ENCODE measurements around the gene PLCB4.

PLCB4 gene

GRCh38 chr20:9389346-9389745 is 320.5 kb downstream of the PLCB4 start:
- DNase-seq (ENCODE audit: low read depth in 1 of 2, low spot score in 1 of 2): no peak

DNA sequence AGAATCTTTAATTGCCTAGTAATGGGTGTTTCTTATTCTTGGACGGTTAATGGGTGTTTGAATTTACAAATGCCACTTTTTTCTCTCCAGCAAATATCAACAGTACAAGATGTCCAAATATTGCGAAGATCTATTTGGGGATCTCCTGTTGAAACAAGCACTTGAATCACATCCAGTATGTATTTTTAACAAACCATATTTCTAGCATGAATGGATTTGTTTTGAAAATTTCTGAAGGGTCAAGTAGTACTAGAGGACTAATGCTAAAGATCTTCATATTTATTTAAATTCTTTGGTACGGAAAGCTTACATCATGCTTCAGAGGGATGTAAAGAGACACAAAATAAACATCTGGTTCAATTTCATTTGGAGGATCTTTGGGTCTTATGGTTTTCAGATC is 321.6 kb downstream of the PLCB4 start:
- no peak for DNase-seq (ENCODE audit: low read depth in 1 of 2, low spot score in 1 of 2)

GRCh38 chr20:9392892-9393857 is 324.3 kb downstream of the PLCB4 start:
- DNase-seq (ENCODE audit: low read depth in 1 of 2, low spot score in 1 of 2): no peak

GRCh38 chr20:9395971-9396370 is 327.1 kb downstream of the PLCB4 start:
- no peak for DNase-seq (ENCODE audit: low read depth in 1 of 2, low spot score in 1 of 2)

GRCh38 chr20:9397928-9398327 is 329.0 kb downstream of the PLCB4 start:
- no peak for DNase-seq (ENCODE audit: low read depth in 1 of 2, low spot score in 1 of 2)

- DNase-seq (ENCODE audit: low read depth in 1 of 2, low spot score in 1 of 2): no peak
These were observed 330.0 kb downstream of the PLCB4 start for GRCh38 chr20:9398882-9399281.

- no peak for DNase-seq (ENCODE audit: low read depth in 1 of 2, low spot score in 1 of 2)
These were observed 330.4 kb downstream of the PLCB4 start for GRCh38 chr20:9399322-9399721.

GRCh38 chr20:9400171-9401025 is 331.5 kb downstream of the PLCB4 start:
- no peak for DNase-seq (ENCODE audit: low read depth in 1 of 2, low spot score in 1 of 2)

GRCh38 chr20:9401371-9401770 is 332.5 kb downstream of the PLCB4 start:
- DNase-seq (ENCODE audit: low read depth in 1 of 2, low spot score in 1 of 2): no peak

DNA sequence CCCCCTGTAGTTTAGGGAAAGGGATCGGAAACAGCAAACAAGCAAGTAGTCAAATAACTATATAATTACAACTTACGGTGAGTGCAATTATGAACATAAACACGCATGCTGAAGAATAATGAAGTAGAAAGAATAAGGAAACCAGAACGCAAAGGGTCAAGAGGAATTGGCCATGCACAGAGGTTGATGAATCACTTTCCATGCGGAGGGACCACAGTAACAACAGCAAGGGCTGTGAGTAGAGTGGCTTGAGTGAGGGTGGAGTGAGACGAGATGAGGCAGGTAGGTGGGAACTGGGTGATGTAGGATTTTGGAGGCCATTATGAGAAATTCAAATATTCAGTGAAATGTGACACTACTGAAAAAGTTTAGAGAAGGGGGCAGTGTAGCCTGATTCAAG is 333.3 kb downstream of the PLCB4 start:
- DNase-seq (ENCODE audit: low read depth in 1 of 2, low spot score in 1 of 2): no peak

- no peak for DNase-seq (ENCODE audit: low read depth in 1 of 2, low spot score in 1 of 2)
These were observed 333.7 kb downstream of the PLCB4 start for GRCh38 chr20:9402546-9402945.

DNA sequence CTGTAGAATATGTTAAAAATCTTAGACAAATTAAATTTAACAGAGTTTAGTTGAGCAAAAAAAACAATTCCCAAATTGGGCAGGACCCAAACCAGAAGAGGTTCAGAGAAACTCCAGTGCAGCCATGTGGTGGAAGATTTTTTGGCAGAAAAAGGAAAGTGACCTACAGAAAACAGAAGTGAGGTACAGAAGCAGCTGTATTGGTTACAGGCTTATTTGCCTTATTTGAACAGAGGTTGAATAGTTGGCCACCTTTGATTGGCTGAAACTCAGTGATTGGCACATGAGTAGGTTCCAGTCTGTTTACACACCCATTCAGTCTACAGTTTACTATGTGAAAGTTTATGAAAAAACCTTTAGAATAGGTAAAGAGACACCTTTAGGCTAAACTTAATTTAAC is 334.6 kb downstream of the PLCB4 start:
- no peak for DNase-seq (ENCODE audit: low read depth in 1 of 2, low spot score in 1 of 2)

DNA sequence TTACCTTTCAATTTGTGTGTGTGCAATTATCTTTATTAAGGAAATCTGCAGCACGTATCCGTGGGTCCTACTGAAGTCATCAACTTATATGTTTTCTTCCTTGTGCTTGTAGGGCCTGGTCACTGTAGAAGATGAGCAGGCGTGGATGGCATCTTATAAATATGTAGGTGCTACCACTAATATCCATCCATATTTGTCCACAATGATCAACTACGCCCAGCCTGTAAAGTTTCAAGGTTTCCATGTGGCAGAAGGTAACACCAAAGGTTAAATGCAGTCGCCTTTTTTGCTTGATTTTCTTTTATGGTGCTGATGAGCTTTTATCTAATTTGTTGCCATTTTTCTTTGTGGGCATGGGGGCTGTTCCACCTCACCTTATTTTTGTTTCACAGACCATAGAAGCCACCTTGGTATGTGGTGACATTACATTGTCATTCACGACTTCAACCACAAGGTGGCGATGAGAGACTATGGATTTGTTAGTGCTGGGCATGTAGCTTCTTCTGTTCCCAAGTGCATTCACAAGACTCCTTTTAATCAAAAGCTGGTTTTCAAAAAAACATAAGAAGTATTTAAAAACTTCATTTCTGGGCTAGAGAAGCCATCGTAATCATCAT is 339.0 kb downstream of the PLCB4 start:
- DNase-seq (ENCODE audit: low read depth in 1 of 2, low spot score in 1 of 2): no peak

DNA sequence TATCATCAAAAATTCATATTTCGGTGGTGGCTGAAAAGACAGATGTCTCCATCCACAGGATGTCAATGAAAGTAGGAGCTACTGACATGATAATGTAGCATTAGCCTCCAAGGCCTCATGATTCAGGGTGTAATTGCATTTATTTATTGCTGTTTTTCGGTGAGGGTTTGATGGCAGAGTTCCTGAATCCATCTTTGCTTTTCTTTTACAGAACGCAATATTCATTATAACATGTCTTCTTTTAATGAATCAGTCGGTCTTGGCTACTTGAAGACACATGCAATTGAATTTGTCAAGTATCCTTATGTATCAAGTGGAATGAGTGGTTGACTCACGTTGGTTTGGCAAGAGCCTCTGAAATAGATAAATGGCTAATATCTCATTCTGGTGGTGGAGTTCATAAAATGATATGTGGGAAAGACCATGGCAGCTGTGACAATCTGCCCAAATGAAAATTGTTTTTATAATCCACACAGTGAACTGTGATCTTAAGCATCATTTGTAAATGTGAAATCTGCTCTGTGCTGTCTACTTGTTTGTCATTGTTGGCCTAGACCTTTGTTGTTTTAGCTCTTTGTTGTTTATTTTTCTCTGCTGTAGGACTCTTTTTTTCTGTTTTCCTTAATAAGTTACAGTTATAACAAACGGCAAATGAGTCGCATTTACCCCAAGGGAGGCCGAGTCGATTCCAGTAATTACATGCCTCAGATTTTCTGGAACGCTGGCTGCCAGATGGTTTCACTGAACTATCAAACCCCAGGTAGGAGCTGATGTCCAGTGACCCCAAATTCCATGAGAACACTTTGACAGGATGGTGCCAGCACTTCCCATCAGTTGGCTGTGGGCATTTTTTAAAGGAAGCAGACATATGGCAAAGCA is 339.8 kb downstream of the PLCB4 start:
- DNase-seq (ENCODE audit: low read depth in 1 of 2, low spot score in 1 of 2): no peak

- no peak for DNase-seq (ENCODE audit: low read depth in 1 of 2, low spot score in 1 of 2)
These were observed 340.5 kb downstream of the PLCB4 start for GRCh38 chr20:9409352-9409751.

GRCh38 chr20:9409981-9410380 is 341.1 kb downstream of the PLCB4 start:
- no peak for DNase-seq (ENCODE audit: low read depth in 1 of 2, low spot score in 1 of 2)

- no peak for DNase-seq (ENCODE audit: low read depth in 1 of 2, low spot score in 1 of 2)
These were observed 342.9 kb downstream of the PLCB4 start for GRCh38 chr20:9411833-9412232.

- DNase-seq (ENCODE audit: low read depth in 1 of 2, low spot score in 1 of 2): no peak
These were observed 343.4 kb downstream of the PLCB4 start for GRCh38 chr20:9412309-9412708.

DNA sequence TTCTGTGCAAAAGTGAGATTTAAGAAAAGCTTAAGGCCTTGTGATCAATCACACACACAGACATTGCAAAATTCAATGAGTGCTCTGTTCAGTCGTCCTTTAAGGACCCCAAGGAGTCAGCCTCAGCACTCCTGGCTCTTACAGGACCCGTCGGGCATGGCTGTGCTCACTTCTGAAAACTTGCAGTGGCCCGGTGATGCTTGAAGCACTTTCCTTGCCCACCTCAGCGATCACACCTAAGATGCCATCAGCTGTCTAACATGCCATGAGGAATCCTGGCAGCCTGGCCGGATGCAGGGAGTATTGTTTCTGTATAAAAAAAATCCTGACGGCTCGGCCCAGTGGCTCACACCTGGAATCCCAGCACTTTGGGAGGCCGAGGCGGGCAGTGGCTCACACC is 344.1 kb downstream of the PLCB4 start:
- DNase-seq (ENCODE audit: low read depth in 1 of 2, low spot score in 1 of 2): no peak

- DNase-seq (ENCODE audit: low read depth in 1 of 2, low spot score in 1 of 2): no peak
These were observed 346.5 kb downstream of the PLCB4 start for GRCh38 chr20:9415426-9415825.

DNA sequence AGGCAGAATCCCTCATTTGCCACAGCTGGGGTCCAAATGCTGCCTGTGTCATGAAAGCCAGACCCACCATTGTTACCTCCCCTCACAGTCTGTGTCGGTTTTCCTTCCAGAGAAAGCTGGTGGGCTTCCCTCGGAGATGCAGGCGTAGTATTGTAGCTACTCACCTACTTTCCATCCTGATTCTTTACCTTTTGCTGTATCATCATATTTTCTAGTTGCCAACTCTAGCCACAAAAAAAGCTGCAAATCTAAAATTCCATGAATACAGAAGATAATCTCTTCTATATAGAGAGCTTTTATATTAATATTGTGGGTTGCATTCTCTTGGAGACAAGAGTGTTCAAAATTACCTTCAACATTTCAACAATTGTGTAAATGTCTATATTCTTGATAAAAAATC is 347.5 kb downstream of the PLCB4 start:
- DNase-seq (ENCODE audit: low read depth in 1 of 2, low spot score in 1 of 2): no peak

Measured in activated T-helper 1 cell treated with anti-CD3 and anti-CD28 coated beads, Interleukin-2, amount 50 U/mL, for 16 hours (primary cell).